Stimulated activated CD4-positive, alpha-beta T cell treated with anti-CD3 and anti-CD28 coated beads, Interleukin-12 subunit alpha, Interleukin-12 subunit beta, amount 100 ng/mL, for 48 hours (primary cell): ENCODE results near the gene FHL1.

Source experiments
- DNase-seq, 3 donors: peaks; one replicate each; pipeline ENCODE4 v3.0.0-alpha.2; 2020; ENCODE audit warnings: low read depth in 2 of 3, low spot score in 1 of 3

The FHL1 gene

GRCh38 chrX:136250191-136251040 is 103.1 kb downstream of the FHL1 start:
- DNase-seq = peak in 2 of 3 donors; percentile 16 to 22

- DNase-seq = peak; percentile 32 to 54 (median 32)
Observed at GRCh38 chrX:136251041-136251991, 104.0 kb downstream of the FHL1 start, which contains the start of gene MAP7D3. MAP7D3 (minus strand) TSS chrX:136251400; CDS start chrX:136251358, 42 bp downstream.

GRCh38 chrX:136255541-136255940 is 108.2 kb downstream of the FHL1 start:
- DNase-seq = no peak

DNA sequence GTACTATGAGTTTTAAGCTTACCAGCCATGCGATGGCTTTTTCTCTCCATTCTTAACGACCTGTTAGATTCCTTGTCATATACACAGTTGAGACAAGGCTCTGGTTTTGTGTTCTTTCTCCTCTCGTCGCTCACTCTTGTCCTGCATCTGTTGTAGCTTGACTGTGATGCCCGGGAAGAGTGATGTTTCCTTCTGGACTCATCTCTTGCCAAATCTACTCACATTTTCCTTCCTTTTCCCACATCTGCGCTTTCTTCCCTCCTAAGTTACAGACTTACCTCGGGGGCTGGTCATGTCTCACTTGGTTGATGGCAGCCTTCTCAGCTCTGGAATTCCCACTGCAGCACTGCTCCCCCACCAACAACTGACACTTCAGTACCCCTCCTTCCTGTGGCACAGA is 108.7 kb downstream of the FHL1 start:
- DNase-seq = no peak

DNA sequence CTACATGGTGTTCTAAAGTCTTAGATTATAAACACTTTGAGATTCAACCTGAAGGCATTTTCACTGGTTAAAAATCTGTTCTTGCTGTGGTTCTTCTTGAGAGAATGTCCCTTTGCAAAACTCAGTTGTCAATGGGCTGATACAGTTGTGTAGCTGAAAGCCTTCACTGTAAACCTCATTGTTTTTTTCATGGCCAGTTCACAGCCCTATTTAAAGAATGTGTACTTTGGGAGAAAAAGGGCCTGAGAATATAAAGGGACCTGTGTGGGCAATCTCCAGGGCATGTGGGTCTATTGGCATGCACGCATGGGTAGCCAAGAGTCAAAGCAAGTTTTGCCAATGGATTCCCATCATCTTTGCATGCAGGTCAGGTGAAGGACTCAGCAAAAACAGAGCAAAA is 111.6 kb downstream of the FHL1 start:
- DNase-seq = no peak

- DNase-seq = no peak
Observed at GRCh38 chrX:136259543-136259942, 112.2 kb downstream of the FHL1 start.

DNA sequence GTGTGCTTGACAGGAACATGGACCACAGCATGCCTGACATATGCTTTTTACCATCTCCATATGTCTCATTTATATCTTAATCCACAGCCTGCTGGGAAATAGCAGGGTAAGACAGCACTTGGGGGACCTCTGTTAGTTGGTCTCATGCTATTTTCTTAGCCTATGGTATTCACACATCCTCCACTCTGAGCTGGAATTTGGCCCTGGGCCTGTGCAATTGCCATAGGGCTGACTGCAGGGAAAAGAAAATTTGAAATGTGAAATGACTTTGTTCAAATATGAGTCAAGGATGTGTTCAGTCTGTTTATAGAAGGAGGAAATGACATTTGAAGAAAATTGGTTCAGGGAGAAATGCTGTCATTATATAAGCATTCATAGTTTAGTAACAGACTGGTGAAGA is 113.4 kb downstream of the FHL1 start:
- no peak for DNase-seq
